ENCODE measurements around the gene VCAN. TPM values are rescaled to one million over a fixed set of nuclear protein-coding genes. Genes with fewer than 3 reads are reported as not detected.

The VCAN gene
- total and polyA plus RNA-seq, 2 of the 4 experiments (the other 2 are of a cell fraction): 45.3 to 158 TPM

DNA sequence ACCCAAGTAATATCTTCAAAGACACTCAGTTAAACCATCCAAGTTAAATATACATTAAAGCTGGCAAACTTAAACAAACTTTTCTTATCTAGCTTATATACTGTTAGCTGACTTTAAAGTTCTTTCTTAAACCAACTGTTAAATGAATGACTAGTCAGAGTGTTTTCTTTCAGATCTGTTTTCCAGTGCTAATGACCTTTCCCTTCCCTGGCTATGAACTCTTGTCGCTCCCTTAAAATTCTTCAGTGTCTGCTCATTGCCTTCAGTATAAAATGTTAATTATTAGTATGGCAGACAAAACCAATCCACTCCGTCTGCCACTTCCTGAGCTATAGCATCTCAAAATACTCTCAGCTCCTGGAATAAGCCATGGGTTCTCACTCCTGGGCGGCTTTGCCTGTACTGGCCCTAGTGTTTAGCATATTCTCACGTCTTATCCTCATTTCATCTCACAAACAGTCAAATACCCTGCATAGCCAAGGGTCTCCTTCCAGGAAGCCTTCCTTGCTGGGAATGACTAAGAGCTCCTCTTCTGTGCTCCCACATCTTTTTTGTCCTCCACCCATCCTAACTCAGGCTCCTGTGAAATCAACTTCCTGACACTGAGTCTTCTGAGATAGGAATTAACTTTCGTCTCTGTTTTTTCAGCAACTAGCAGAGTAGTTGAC is 87.7 kb downstream of the VCAN start:
- H2AK9ac ChIP-seq (replicated peaks; ENCODE audit: low read depth, low read length, poor library complexity): no peak overlapping the region
- H3K79me1 ChIP-seq (ENCODE audit: low read depth in 1 of 2, low read length in 2 of 2): peaks cover 0 to 17% of the 10 kb centered on the region in 2 experiments; a peak in 2 of 4 replicates
- peaks cover 11% of the 10 kb centered on the region; the same call in 1 of the 2 replicates for H3K9me1 ChIP-seq (ENCODE audit: insufficient read depth, low read length)
- dilution Hi-C loops (cut with HindIII; ENCODE audit: low sequenced_read_pairs, unreplicated experiment): no loop called here
- no peaks in the 10 kb centered on the region for H3K27me3 ChIP-seq (ENCODE audit: control insufficient read depth, insufficient read depth, low read length)
- no peaks in the 10 kb centered on the region for H3K9me3 ChIP-seq (ENCODE audit: control insufficient read depth, insufficient read depth, low read length)
- peak overlapping the region; percentile 21; the same call in 1 of the 2 replicates for H3K23ac ChIP-seq (ENCODE audit: low read depth, low read length)
- ATAC-seq (ENCODE audit: low read depth) (0 out of 2 replicates have a peak, but pooled peaks have one; percentile 22), DNase-seq (no peak)
- H2BK120ac ChIP-seq (ENCODE audit: low read depth, low read length): peak overlapping the region; percentile 66
- H3K4me1 ChIP-seq (ENCODE audit: control insufficient read depth, insufficient read depth, low read length): peaks cover 14% of the 10 kb centered on the region
- H3K18ac ChIP-seq (ENCODE audit: low read depth, low read length): peak overlapping the region; percentile 82
- peaks cover 6% of the 10 kb centered on the region; the same call in 1 of the 2 replicates for H3K36me3 ChIP-seq (ENCODE audit: control insufficient read depth, insufficient read depth, low read length)
- no peak overlapping the region for H3K9ac ChIP-seq (ENCODE audit: low read depth, low read length)
- H3K4me3 ChIP-seq (ENCODE audit: insufficient read depth, low read depth, low read length): no peak overlapping the region
- peak overlapping the region; percentile 19; the same call in 1 of the 2 replicates for H3K4me2 ChIP-seq (ENCODE audit: low read depth, low read length)
- no peak overlapping the region for H3K14ac ChIP-seq (replicated peaks; ENCODE audit: low read depth, low read length)
- CTCF ChIA-PET: no interaction called here
- H2AFZ ChIP-seq (replicated peaks; ENCODE audit: low read length, poor library complexity): no peak overlapping the region
- peak overlapping the region; percentile 59 for H2BK20ac ChIP-seq (ENCODE audit: low read depth, low read length)
- in situ Hi-C loops (cut with MboI; ENCODE audit: low sequenced_read_pairs): loop anchor here (10.0 to 25.0 kb wide), 2 partner anchors 472 to 914 kb away; partner anchors contain the start of genes TMEM167A and XRCC4
- peak overlapping the region; percentile 74; the same call in 1 of the 3 replicates for H2BK15ac ChIP-seq (ENCODE audit: low read depth, low read length)
- BruUV-seq (replicated peaks): no TSS peak
- intact Hi-C loops (cut with micrococcal nuclease): no loop called here
- H2AK5ac ChIP-seq (ENCODE audit: low read depth, low read length): peak overlapping the region; percentile 69
- no peak overlapping the region for H3K27ac ChIP-seq (ENCODE audit: insufficient read depth, low read length)
- WGBS, 2 experiments (ENCODE audit: extremely low coverage in 2 of 2, insufficient read length in 1 of 2): no CpG with 5 or more reads among the region's 5 CpGs
- H4K8ac ChIP-seq (ENCODE audit: low read depth in 2 of 2, low read length in 2 of 2): peak overlapping the region in 1 of 2 experiments; percentile 24; a peak in 1 of 4 replicates
- POLR2A ChIA-PET (ENCODE audit: unreplicated experiment): no interaction called here
- H3K56ac ChIP-seq (ENCODE audit: extremely low read depth, insufficient read depth, low read length): no peak overlapping the region
- peak overlapping the region; percentile 24 for H3K4ac ChIP-seq (ENCODE audit: low read depth, low read length)
- peak overlapping the region; percentile 39 for H4K5ac ChIP-seq (ENCODE audit: low read depth, low read length)
- peak overlapping the region; percentile 29; the same call in 1 of the 2 replicates for H4K91ac ChIP-seq (ENCODE audit: insufficient read depth, low read depth, low read length)
- peak overlapping the region; percentile 57 for H2BK5ac ChIP-seq (ENCODE audit: low read depth, low read length, poor library complexity, severe bottlenecking)
- H4K20me1 ChIP-seq (ENCODE audit: insufficient read depth, low read length): no peaks in the 10 kb centered on the region
- TF ChIP-seq RAD21 (IDR thresholded peaks at IDR 0.05; ENCODE audit: low read length): no peak
- no peak for TF ChIP-seq SMC3 (IDR thresholded peaks at IDR 0.05; ENCODE audit: low read depth, low read length)
- TF ChIP-seq NFE2L2 (IDR thresholded peaks at IDR 0.05; ENCODE audit: low read depth, low read length): no peak
- TF ChIP-seq, protein P1, sequence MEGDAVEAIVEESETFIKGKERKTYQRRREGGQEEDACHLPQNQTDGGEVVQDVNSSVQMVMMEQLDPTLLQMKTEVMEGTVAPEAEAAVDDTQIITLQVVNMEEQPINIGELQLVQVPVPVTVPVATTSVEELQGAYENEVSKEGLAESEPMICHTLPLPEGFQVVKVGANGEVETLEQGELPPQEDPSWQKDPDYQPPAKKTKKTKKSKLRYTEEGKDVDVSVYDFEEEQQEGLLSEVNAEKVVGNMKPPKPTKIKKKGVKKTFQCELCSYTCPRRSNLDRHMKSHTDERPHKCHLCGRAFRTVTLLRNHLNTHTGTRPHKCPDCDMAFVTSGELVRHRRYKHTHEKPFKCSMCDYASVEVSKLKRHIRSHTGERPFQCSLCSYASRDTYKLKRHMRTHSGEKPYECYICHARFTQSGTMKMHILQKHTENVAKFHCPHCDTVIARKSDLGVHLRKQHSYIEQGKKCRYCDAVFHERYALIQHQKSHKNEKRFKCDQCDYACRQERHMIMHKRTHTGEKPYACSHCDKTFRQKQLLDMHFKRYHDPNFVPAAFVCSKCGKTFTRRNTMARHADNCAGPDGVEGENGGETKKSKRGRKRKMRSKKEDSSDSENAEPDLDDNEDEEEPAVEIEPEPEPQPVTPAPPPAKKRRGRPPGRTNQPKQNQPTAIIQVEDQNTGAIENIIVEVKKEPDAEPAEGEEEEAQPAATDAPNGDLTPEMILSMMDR (conservative IDR thresholded peaks at IDR 0.05; ENCODE audit: low read depth, low read length): no peak
- TF ChIP-seq CHD1 (IDR thresholded peaks at IDR 0.05; ENCODE audit: low read depth, low read length): no peak
- TF ChIP-seq RFX5 (IDR thresholded peaks at IDR 0.05; ENCODE audit: low read depth, low read length): no peak
- no peak for TF ChIP-seq USF2 (IDR thresholded peaks at IDR 0.05; ENCODE audit: low read depth, low read length)
- TF ChIP-seq BHLHE40 (IDR thresholded peaks at IDR 0.05; ENCODE audit: low read depth, low read length): no peak
- no peak for TF ChIP-seq MAZ (IDR thresholded peaks at IDR 0.05; ENCODE audit: borderline replicate concordance, low read depth, low read length)
- TF ChIP-seq POLR2A (IDR thresholded peaks at IDR 0.05; ENCODE audit: low read depth, low read length): no peak
- TF ChIP-seq, protein P2, sequence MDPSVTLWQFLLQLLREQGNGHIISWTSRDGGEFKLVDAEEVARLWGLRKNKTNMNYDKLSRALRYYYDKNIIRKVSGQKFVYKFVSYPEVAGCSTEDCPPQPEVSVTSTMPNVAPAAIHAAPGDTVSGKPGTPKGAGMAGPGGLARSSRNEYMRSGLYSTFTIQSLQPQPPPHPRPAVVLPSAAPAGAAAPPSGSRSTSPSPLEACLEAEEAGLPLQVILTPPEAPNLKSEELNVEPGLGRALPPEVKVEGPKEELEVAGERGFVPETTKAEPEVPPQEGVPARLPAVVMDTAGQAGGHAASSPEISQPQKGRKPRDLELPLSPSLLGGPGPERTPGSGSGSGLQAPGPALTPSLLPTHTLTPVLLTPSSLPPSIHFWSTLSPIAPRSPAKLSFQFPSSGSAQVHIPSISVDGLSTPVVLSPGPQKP (IDR thresholded peaks at IDR 0.05; ENCODE audit: borderline replicate concordance, low read depth, low read length): no peak
- TF ChIP-seq CEBPB (IDR thresholded peaks at IDR 0.05; ENCODE audit: low read depth, low read length): no peak
- TF ChIP-seq RCOR1 (IDR thresholded peaks at IDR 0.05; ENCODE audit: insufficient replicate concordance, low read length): no peak
- no peak for TF ChIP-seq MAFK (IDR thresholded peaks at IDR 0.05; ENCODE audit: low read depth, low read length)
- no peak for TF ChIP-seq MXI1 (IDR thresholded peaks at IDR 0.05; ENCODE audit: borderline replicate concordance, low read depth, low read length)

Measured in IMR-90 (cell line).